Measurements from ENCODE around the gene PHACTR1. TPM values are rescaled to one million over a fixed set of nuclear protein-coding genes. Genes with fewer than 3 reads are reported as not detected.

Gene PHACTR1
- total and polyA plus RNA-seq, 9 of the 15 experiments (the other 6 are each of a cell fraction or from before 2014, with no cell fraction given), result 11.5 to 32.6 (median 22.0) TPM

GRCh38 chr6:13146442-13146841 lies 429.9 kb downstream of the PHACTR1 start:
- intact Hi-C loops (cut with micrococcal nuclease), result no loop called here
- Histone ChIP-seq H3K4me3 (no peak overlapping the region), H3K36me3 (ENCODE audit: control insufficient read depth, insufficient read depth, low read length) (no peaks in the 10 kb centered on the region), H4K20me1 (replicated peaks; ENCODE audit: control insufficient read depth, insufficient read depth, low read length) (no peaks in the 10 kb centered on the region), H3K4me2 (ENCODE audit: insufficient read depth, low read length) (no peak overlapping the region), H2AFZ (ENCODE audit: low read depth, low read length) (no peak overlapping the region), H3K79me2 (ENCODE audit: control insufficient read depth, insufficient read depth, low read length) (no peaks in the 10 kb centered on the region), H3K27me3 (ENCODE audit: control insufficient read depth in 2 of 2, insufficient read depth in 2 of 2, low read length in 2 of 2) (no peaks in the 10 kb centered on the region), H3K27ac (ENCODE audit: extremely low read depth, low read depth, low read length) (no peak overlapping the region), H3K9me3 (replicated peaks; ENCODE audit: control insufficient read depth, insufficient read depth, low read depth, low read length) (no peaks in the 10 kb centered on the region), H3K9me1 (ENCODE audit: control insufficient read depth, insufficient read depth, low read length) (no peaks in the 10 kb centered on the region), H3K9ac (ENCODE audit: insufficient read depth in 1 of 2, low read depth in 2 of 2, low read length in 2 of 2) (no peak overlapping the region), H3K4me1 (replicated peaks in 1 of 2; ENCODE audit: control insufficient read depth in 2 of 2, insufficient read depth in 2 of 2, low read length in 2 of 2) (no peaks in the 10 kb centered on the region)
- POLR2A ChIA-PET, result no interaction called here
- in situ Hi-C loops (cut with MboI), result no loop called here
- DNase-seq (ENCODE audit: extremely low read depth in 1 of 4, low spot score in 3 of 4) (no peak), ATAC-seq (no peak), FAIRE-seq (no peak)
- TF ChIP-seq RFX1 (IDR thresholded peaks at IDR 0.05) (peak; percentile 1; the same call in 1 of the 2 replicates), LARP7 (IDR thresholded peaks at IDR 0.05) (no peak)
- CTCF ChIA-PET (ENCODE audit: low intra/inter-chr PET ratio), result no interaction called here
- 0% methylated on average over 3 of the region's 3 CpGs for WGBS (ENCODE audit: insufficient coverage, low coverage, missing lambda C conversion rate)
- BruUV-seq (replicated peaks), result no TSS peak

- WGBS (ENCODE audit: insufficient coverage, low coverage, missing lambda C conversion rate), result 4% methylated on average over 1 of the region's 1 CpG
- intact Hi-C loops (cut with micrococcal nuclease) (no loop called here), in situ Hi-C loops (cut with MboI) (no loop called here)
- Histone ChIP-seq H2AFZ (ENCODE audit: low read depth, low read length) (no peak overlapping the region), H3K9me1 (ENCODE audit: control insufficient read depth, insufficient read depth, low read length) (no peaks in the 10 kb centered on the region), H3K4me2 (ENCODE audit: insufficient read depth, low read length) (no peak overlapping the region), H3K4me3 (no peak overlapping the region), H3K9ac (ENCODE audit: insufficient read depth in 1 of 2, low read depth in 2 of 2, low read length in 2 of 2) (no peak overlapping the region), H3K36me3 (ENCODE audit: control insufficient read depth, insufficient read depth, low read length) (no peaks in the 10 kb centered on the region), H3K4me1 (replicated peaks in 1 of 2; ENCODE audit: control insufficient read depth in 2 of 2, insufficient read depth in 2 of 2, low read length in 2 of 2) (no peaks in the 10 kb centered on the region), H4K20me1 (replicated peaks; ENCODE audit: control insufficient read depth, insufficient read depth, low read length) (no peaks in the 10 kb centered on the region), H3K79me2 (ENCODE audit: control insufficient read depth, insufficient read depth, low read length) (no peaks in the 10 kb centered on the region), H3K9me3 (replicated peaks; ENCODE audit: control insufficient read depth, insufficient read depth, low read depth, low read length) (no peaks in the 10 kb centered on the region), H3K27me3 (ENCODE audit: control insufficient read depth in 2 of 2, insufficient read depth in 2 of 2, low read length in 2 of 2) (no peaks in the 10 kb centered on the region), H3K27ac (ENCODE audit: extremely low read depth, low read depth, low read length) (no peak overlapping the region)
- BruUV-seq (replicated peaks), result no TSS peak
- POLR2A ChIA-PET, result interaction anchor here (1.3 kb wide), 1 partner anchor 12 kb away, joined by 5 read pairs; no protein-coding TSS in a partner anchor
- FAIRE-seq, result no peak
- ATAC-seq, result no peak
- 0 out of 2 replicates have a peak, but pooled peaks have one; percentile 18 for TF ChIP-seq ZNF316 (IDR thresholded peaks at IDR 0.05)
- TF ChIP-seq CXXC5 (CRISPR knock-in tag; IDR thresholded peaks at IDR 0.05), result no peak
- no peak for TF ChIP-seq TGIF2 (CRISPR knock-in tag; IDR thresholded peaks at IDR 0.05)
- DNase-seq (ENCODE audit: extremely low read depth in 1 of 4, low spot score in 3 of 4), result no peak
- CTCF ChIA-PET (ENCODE audit: low intra/inter-chr PET ratio), result no interaction called here
Observed at GRCh38 chr6:13147376-13147775, 430.8 kb downstream of the PHACTR1 start.
